ENCODE results near the gene KCTD17. TPM values are rescaled to one million over a fixed set of nuclear protein-coding genes. Genes with fewer than 3 reads are reported as not detected.
A peak's percentile ranks its signal among the peaks of the same experiment; 100 is the strongest.

Gene KCTD17
- total RNA-seq, 2 experiments from 2014 or later, result 22.9 to 25.4 TPM

- H3K27me3 Mint-ChIP-seq, result no peaks in the 10 kb centered on the region
- H3K27ac Mint-ChIP-seq, result no peak overlapping the region
- DNase-seq, result no peak
- H3K4me3 Mint-ChIP-seq, result no peak overlapping the region
- peaks cover 4% of the 10 kb centered on the region for H3K36me3 Mint-ChIP-seq
- H3K9me3 Mint-ChIP-seq, result no peaks in the 10 kb centered on the region
- peaks cover 42% of the 10 kb centered on the region for H3K4me1 Mint-ChIP-seq
These were observed 32.8 kb downstream of the KCTD17 start for GRCh38 chr22:37084385-37084784.

GRCh38 chr22:37086184-37086583 is 34.6 kb downstream of the KCTD17 start:
- peaks cover 4% of the 10 kb centered on the region for H3K36me3 Mint-ChIP-seq
- no peaks in the 10 kb centered on the region for H3K27me3 Mint-ChIP-seq
- H3K4me3 Mint-ChIP-seq, result no peak overlapping the region
- no peak for DNase-seq
- H3K27ac Mint-ChIP-seq, result no peak overlapping the region
- no peaks in the 10 kb centered on the region for H3K9me3 Mint-ChIP-seq
- H3K4me1 Mint-ChIP-seq, result peaks cover 27% of the 10 kb centered on the region

GRCh38 chr22:37088108-37088605 is 36.6 kb downstream of the KCTD17 start:
- Mint-ChIP-seq H3K27me3 (no peaks in the 10 kb centered on the region), H3K4me1 (peaks cover 12% of the 10 kb centered on the region), H3K27ac (no peak overlapping the region), H3K9me3 (no peaks in the 10 kb centered on the region), H3K36me3 (peaks cover 4% of the 10 kb centered on the region), H3K4me3 (peak overlapping the region; percentile 22)
- DNase-seq, result no peak

GRCh38 chr22:37088750-37089408 is 37.3 kb downstream of the KCTD17 start:
- Mint-ChIP-seq H3K9me3 (no peaks in the 10 kb centered on the region), H3K27me3 (no peaks in the 10 kb centered on the region), H3K4me3 (no peak overlapping the region), H3K36me3 (no peaks in the 10 kb centered on the region), H3K27ac (no peak overlapping the region), H3K4me1 (peaks cover 12% of the 10 kb centered on the region)
- DNase-seq, result no peak

GRCh38 chr22:37089434-37089833 is 37.9 kb downstream of the KCTD17 start:
- Mint-ChIP-seq H3K4me1 (peaks cover 15% of the 10 kb centered on the region), H3K4me3 (no peak overlapping the region)

GRCh38 chr22:37090920-37091695 is 39.6 kb downstream of the KCTD17 start:
- DNase-seq, result no peak
- no peak overlapping the region for H3K4me3 Mint-ChIP-seq
- H3K9me3 Mint-ChIP-seq, result no peaks in the 10 kb centered on the region
- H3K27me3 Mint-ChIP-seq, result no peaks in the 10 kb centered on the region
- H3K4me1 Mint-ChIP-seq, result peaks cover 26% of the 10 kb centered on the region
- no peaks in the 10 kb centered on the region for H3K36me3 Mint-ChIP-seq
- no peak overlapping the region for H3K27ac Mint-ChIP-seq

More at GRCh38 chr22:37089434-37089833, 37.9 kb downstream of the KCTD17 start:
- DNase-seq, result no peak
- Mint-ChIP-seq H3K27ac (no peak overlapping the region), H3K36me3 (no peaks in the 10 kb centered on the region), H3K27me3 (no peaks in the 10 kb centered on the region), H3K9me3 (no peaks in the 10 kb centered on the region)

GRCh38 chr22:37091994-37092393 is 40.5 kb downstream of the KCTD17 start:
- DNase-seq, result no peak
- H3K4me1 Mint-ChIP-seq, result peaks cover 27% of the 10 kb centered on the region
- H3K27me3 Mint-ChIP-seq, result no peaks in the 10 kb centered on the region

GRCh38 chr22:37092997-37093396 is 41.5 kb downstream of the KCTD17 start:
- DNase-seq, result no peak
- Mint-ChIP-seq H3K36me3 (no peaks in the 10 kb centered on the region), H3K27me3 (no peaks in the 10 kb centered on the region), H3K4me1 (peaks cover 25% of the 10 kb centered on the region), H3K27ac (no peak overlapping the region), H3K9me3 (no peaks in the 10 kb centered on the region), H3K4me3 (no peak overlapping the region)

More at GRCh38 chr22:37091994-37092393, 40.5 kb downstream of the KCTD17 start:
- no peak overlapping the region for H3K27ac Mint-ChIP-seq
- no peak overlapping the region for H3K4me3 Mint-ChIP-seq
- no peaks in the 10 kb centered on the region for H3K36me3 Mint-ChIP-seq
- no peaks in the 10 kb centered on the region for H3K9me3 Mint-ChIP-seq

GRCh38 chr22:37094239-37094638 is 42.7 kb downstream of the KCTD17 start:
- DNase-seq, result no peak
- no peaks in the 10 kb centered on the region for H3K27me3 Mint-ChIP-seq
- no peak overlapping the region for H3K4me3 Mint-ChIP-seq
- H3K27ac Mint-ChIP-seq, result no peak overlapping the region
- no peaks in the 10 kb centered on the region for H3K36me3 Mint-ChIP-seq
- H3K4me1 Mint-ChIP-seq, result peaks cover 24% of the 10 kb centered on the region
- no peaks in the 10 kb centered on the region for H3K9me3 Mint-ChIP-seq

GRCh38 chr22:37095113-37095512 is 43.6 kb downstream of the KCTD17 start:
- no peaks in the 10 kb centered on the region for H3K27me3 Mint-ChIP-seq
- H3K36me3 Mint-ChIP-seq, result no peaks in the 10 kb centered on the region
- H3K4me1 Mint-ChIP-seq, result peaks cover 24% of the 10 kb centered on the region
- no peak overlapping the region for H3K27ac Mint-ChIP-seq
- DNase-seq, result peak; percentile 63
- no peak overlapping the region for H3K4me3 Mint-ChIP-seq
- H3K9me3 Mint-ChIP-seq, result no peaks in the 10 kb centered on the region

GRCh38 chr22:37097346-37097745 is 45.8 kb downstream of the KCTD17 start:
- no peak for DNase-seq
- Mint-ChIP-seq H3K27me3 (no peaks in the 10 kb centered on the region), H3K9me3 (no peaks in the 10 kb centered on the region), H3K36me3 (no peaks in the 10 kb centered on the region), H3K4me3 (no peak overlapping the region), H3K4me1 (peaks cover 33% of the 10 kb centered on the region), H3K27ac (no peak overlapping the region)

- Mint-ChIP-seq H3K36me3 (no peaks in the 10 kb centered on the region), H3K9me3 (no peaks in the 10 kb centered on the region), H3K27me3 (peaks cover 2% of the 10 kb centered on the region), H3K4me3 (no peak overlapping the region), H3K4me1 (peaks cover 33% of the 10 kb centered on the region), H3K27ac (no peak overlapping the region)
- DNase-seq, result no peak
These were observed 47.5 kb downstream of the KCTD17 start for GRCh38 chr22:37098976-37099591.

GRCh38 chr22:37100589-37101127 is 49.1 kb downstream of the KCTD17 start:
- Mint-ChIP-seq H3K4me1 (peaks cover 25% of the 10 kb centered on the region), H3K36me3 (no peaks in the 10 kb centered on the region), H3K4me3 (no peak overlapping the region), H3K9me3 (no peaks in the 10 kb centered on the region), H3K27ac (peak overlapping the region; percentile 8), H3K27me3 (peaks cover 6% of the 10 kb centered on the region)
- DNase-seq, result no peak

GRCh38 chr22:37101311-37102066 is 49.9 kb downstream of the KCTD17 start:
- Mint-ChIP-seq H3K27me3 (peaks cover 6% of the 10 kb centered on the region), H3K36me3 (no peaks in the 10 kb centered on the region), H3K9me3 (no peaks in the 10 kb centered on the region), H3K4me3 (no peak overlapping the region), H3K27ac (no peak overlapping the region), H3K4me1 (peaks cover 24% of the 10 kb centered on the region)
- DNase-seq, result no peak

Measured in activated naive CD8-positive, alpha-beta T cell treated with anti-CD3 and anti-CD28 coated beads for 36 hours (primary cell).